ENCODE measurements around the gene PIK3R6.
"Not testable (repeated sequence)": the region's sequence is repeated elsewhere in the genome, so short reads cannot be mapped to it uniquely, and the experiment has no call there.

PIK3R6 gene

GRCh38 chr17:8896087-8896486 lies 28.6 kb upstream of the PIK3R6 start:
- DNase-seq: no peak
- intact Hi-C loops (cut with DNase I): loop anchor here (10.0 kb wide), 2 partner anchors 141 to 481 kb away; partner anchors contain the start of gene SPDYE4

- intact Hi-C loops (cut with DNase I): loop anchor here (10.0 kb wide), 2 partner anchors 140 to 480 kb away; partner anchors contain the start of gene SPDYE4
- peak in 6 of 10 donors; percentile 32 to 77 (median 49) for DNase-seq
Measured at GRCh38 chr17:8894673-8895578, 27.5 kb upstream of the PIK3R6 start.

- intact Hi-C loops (cut with DNase I): loop anchor here (10.0 kb wide), 2 partner anchors 139 to 479 kb away; partner anchors contain the start of gene SPDYE4
Measured at GRCh38 chr17:8894202-8894671, 26.8 kb upstream of the PIK3R6 start.

GRCh38 chr17:8893621-8894201 lies 26.2 kb upstream of the PIK3R6 start:
- peak in 1 of 10 donors; percentile 68 for DNase-seq
- intact Hi-C loops (cut with DNase I): loop anchor here (10.0 kb wide), 2 partner anchors 139 to 479 kb away; partner anchors contain the start of gene SPDYE4

More at GRCh38 chr17:8894202-8894671, 26.8 kb upstream of the PIK3R6 start:
- peak in 1 of 10 donors; percentile 56 for DNase-seq

- DNase-seq: no peak
- intact Hi-C loops (cut with DNase I): loop anchor here (10.0 kb wide), 2 partner anchors 138 to 478 kb away; partner anchors contain the start of gene SPDYE4
Measured at GRCh38 chr17:8893059-8893458, 25.6 kb upstream of the PIK3R6 start.

- DNase-seq: no peak
- intact Hi-C loops (cut with DNase I): loop anchor here (10.0 kb wide), 2 partner anchors 138 to 478 kb away; partner anchors contain the start of gene SPDYE4
Measured at GRCh38 chr17:8892338-8892690, 24.8 kb upstream of the PIK3R6 start.

GRCh38 chr17:8890671-8891070 lies 23.2 kb upstream of the PIK3R6 start:
- intact Hi-C loops (cut with DNase I): loop anchor here (10.0 kb wide), 2 partner anchors 136 to 476 kb away; partner anchors contain the start of gene SPDYE4
- peak in 1 of 10 donors; percentile 75 for DNase-seq

- DNase-seq: peak in 1 of 10 donors; percentile 32
- intact Hi-C loops (cut with DNase I): loop anchor here (10.0 kb wide), 2 partner anchors 135 to 475 kb away; partner anchors contain the start of gene SPDYE4
Measured at GRCh38 chr17:8889458-8890210, 22.2 kb upstream of the PIK3R6 start.

- peak in 1 of 10 donors; percentile 67 for DNase-seq
- intact Hi-C loops (cut with DNase I): no loop called here
Measured at GRCh38 chr17:8888704-8889302, 21.3 kb upstream of the PIK3R6 start.

GRCh38 chr17:8887834-8888703 lies 20.6 kb upstream of the PIK3R6 start:
- intact Hi-C loops (cut with DNase I): no loop called here
- DNase-seq: peak in 1 of 10 donors; percentile 80

GRCh38 chr17:8887301-8887700 lies 19.8 kb upstream of the PIK3R6 start:
- DNase-seq: peak in 1 of 10 donors; percentile 40
- intact Hi-C loops (cut with DNase I): no loop called here

GRCh38 chr17:8885967-8886684 lies 18.7 kb upstream of the PIK3R6 start:
- intact Hi-C loops (cut with DNase I): no loop called here
- peak in 1 of 10 donors; percentile 77 for DNase-seq

- DNase-seq: peak in 1 of 10 donors; percentile 78
Measured at GRCh38 chr17:8885163-8885966, 17.9 kb upstream of the PIK3R6 start.

GRCh38 chr17:8884336-8884990 lies 17.0 kb upstream of the PIK3R6 start:
- DNase-seq: peak in 1 of 10 donors; percentile 82
- intact Hi-C loops (cut with DNase I): no loop called here

More at GRCh38 chr17:8885163-8885966, 17.9 kb upstream of the PIK3R6 start:
- intact Hi-C loops (cut with DNase I): not testable (repeated sequence)

GRCh38 chr17:8883353-8883752 lies 15.9 kb upstream of the PIK3R6 start:
- intact Hi-C loops (cut with DNase I): no loop called here

GRCh38 chr17:8881606-8882005 lies 14.1 kb upstream of the PIK3R6 start:
- intact Hi-C loops (cut with DNase I): no loop called here
- DNase-seq: peak in 1 of 10 donors; percentile 48

More at GRCh38 chr17:8883353-8883752, 15.9 kb upstream of the PIK3R6 start:
- no peak for DNase-seq

- intact Hi-C loops (cut with DNase I): no loop called here
- DNase-seq: peak in 1 of 10 donors; percentile 62
Measured at GRCh38 chr17:8880466-8880865, 13.0 kb upstream of the PIK3R6 start.
